ENCODE measurements around the gene USP16.

DNA sequence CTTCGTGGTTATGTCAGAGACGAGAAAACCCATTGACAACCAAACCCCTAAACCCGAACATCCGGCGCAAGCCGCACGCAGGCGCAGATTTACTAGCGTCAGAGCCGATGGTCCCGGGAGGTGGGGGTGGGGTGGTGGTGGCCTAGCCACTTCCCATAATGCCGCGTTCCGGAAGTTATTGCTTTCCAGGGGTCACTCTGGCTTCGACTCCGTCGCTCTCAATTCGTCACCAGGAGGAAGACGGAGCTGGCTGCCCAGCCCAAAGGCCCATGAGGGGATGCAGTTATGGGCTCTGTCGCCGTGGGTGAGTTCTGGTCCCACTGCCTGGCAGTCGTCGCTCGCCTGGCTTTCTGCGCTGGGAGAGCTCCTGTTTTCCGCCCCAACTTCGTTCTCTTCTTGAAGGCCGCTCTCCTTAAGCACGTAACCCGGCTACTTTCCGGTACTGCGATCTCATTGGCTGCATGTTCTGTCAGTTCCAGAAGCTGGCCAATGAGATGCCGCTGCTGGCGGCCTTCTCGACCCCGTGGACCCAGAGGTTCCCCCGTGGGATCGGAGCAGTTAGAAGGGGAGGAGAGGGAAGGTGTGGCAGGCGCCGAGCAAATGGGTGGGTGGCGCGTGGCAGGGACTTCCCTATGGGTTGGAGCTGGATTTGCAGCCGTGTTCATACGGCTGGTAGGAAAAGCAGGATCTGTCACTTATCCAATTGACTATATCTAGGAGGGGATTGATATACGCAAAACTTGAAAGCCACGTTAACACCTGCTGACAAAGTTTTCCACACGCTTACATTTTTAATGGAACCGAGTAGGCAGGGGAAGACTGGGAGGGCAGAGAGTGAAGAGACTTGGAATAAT lies at the start of gene USP16:
- TF ChIP-seq, protein P1, sequence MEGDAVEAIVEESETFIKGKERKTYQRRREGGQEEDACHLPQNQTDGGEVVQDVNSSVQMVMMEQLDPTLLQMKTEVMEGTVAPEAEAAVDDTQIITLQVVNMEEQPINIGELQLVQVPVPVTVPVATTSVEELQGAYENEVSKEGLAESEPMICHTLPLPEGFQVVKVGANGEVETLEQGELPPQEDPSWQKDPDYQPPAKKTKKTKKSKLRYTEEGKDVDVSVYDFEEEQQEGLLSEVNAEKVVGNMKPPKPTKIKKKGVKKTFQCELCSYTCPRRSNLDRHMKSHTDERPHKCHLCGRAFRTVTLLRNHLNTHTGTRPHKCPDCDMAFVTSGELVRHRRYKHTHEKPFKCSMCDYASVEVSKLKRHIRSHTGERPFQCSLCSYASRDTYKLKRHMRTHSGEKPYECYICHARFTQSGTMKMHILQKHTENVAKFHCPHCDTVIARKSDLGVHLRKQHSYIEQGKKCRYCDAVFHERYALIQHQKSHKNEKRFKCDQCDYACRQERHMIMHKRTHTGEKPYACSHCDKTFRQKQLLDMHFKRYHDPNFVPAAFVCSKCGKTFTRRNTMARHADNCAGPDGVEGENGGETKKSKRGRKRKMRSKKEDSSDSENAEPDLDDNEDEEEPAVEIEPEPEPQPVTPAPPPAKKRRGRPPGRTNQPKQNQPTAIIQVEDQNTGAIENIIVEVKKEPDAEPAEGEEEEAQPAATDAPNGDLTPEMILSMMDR (IDR thresholded peaks at IDR 0.05), result peak in 1 of 3 donors; percentile 17
- TF ChIP-seq POLR2A (IDR thresholded peaks at IDR 0.05), result peak; percentile 33

Measured in breast epithelium (tissue), 3 donors.